Fibroblast of mammary gland (primary cell): ENCODE data around the gene OSBPL1A.
"Not testable (repeated sequence)": the region's sequence is repeated elsewhere in the genome, so short reads cannot be mapped to it uniquely, and the experiment has no call there.

Experiments used
- DNase-seq: peaks from one replicate; pipeline ENCODE4 v3.0.0-alpha.2; 2010; ENCODE audit warnings: low read depth
- H3K4me3 ChIP-seq: 2 replicates; pipeline ENCODE4 v1.5.1; 2011; ENCODE audit warnings: low read depth, mild to moderate bottlenecking, low read length, moderate library complexity; ENCODE audit not compliant: control insufficient read depth
- CTCF ChIP-seq: conservative IDR thresholded peaks from 2 replicates; pipeline ENCODE4 v1.5.1; 2011; ENCODE audit warnings: low read depth, low read length, inconsistent platforms; ENCODE audit not compliant: control insufficient read depth, insufficient read depth

OSBPL1A gene

GRCh38 chr18:24388957-24389356 lies 8.7 kb downstream of the OSBPL1A start:
- DNase-seq = no peak
- no peak for TF ChIP-seq CTCF
- no peak overlapping the region for H3K4me3 ChIP-seq

DNA sequence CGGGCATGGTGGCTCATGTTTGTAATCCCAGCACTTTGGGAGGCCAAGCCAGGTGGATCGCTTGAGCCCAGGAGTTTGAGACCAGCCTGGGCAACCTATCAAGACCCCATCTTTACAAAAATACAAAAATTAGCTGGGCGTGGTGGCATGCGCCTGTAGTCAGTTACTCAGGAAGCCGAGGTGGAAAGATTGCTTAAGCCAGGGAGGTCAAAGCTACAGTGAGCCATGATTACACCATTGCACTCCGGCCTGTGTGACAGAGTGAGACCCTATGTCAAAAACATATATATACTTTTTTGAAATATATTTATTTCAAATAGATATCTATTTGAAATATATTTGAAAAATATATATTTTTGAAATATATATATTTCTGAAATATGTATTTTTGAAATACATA lies 10.9 kb downstream of the OSBPL1A start:
- no peak for DNase-seq
- H3K4me3 ChIP-seq = no peak overlapping the region
- TF ChIP-seq CTCF = no peak

DNA sequence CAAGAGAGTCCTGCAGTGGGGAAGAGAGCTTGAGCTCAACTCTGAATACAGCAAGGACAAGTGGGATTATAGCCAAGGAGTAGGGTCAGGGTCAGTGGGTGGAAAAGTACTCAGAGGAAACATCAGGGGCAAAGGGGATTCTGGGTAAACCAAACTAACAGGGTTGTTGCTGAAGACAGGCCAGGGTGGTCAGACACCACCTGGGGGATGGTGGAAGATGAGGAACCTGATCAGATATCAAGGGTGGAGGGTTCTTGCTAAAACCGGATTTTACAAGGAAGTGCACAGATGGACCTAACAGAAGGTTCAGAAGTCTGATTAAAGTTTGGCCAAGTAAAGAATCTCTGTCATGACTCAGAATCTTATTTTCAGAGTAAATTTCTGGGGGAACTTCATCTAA lies 16.5 kb downstream of the OSBPL1A start:
- no peak overlapping the region for H3K4me3 ChIP-seq
- no peak for DNase-seq
- TF ChIP-seq CTCF = no peak

GRCh38 chr18:24380163-24380747 lies 17.4 kb downstream of the OSBPL1A start:
- TF ChIP-seq CTCF = no peak
- DNase-seq = no peak
- H3K4me3 ChIP-seq = no peak overlapping the region

DNA sequence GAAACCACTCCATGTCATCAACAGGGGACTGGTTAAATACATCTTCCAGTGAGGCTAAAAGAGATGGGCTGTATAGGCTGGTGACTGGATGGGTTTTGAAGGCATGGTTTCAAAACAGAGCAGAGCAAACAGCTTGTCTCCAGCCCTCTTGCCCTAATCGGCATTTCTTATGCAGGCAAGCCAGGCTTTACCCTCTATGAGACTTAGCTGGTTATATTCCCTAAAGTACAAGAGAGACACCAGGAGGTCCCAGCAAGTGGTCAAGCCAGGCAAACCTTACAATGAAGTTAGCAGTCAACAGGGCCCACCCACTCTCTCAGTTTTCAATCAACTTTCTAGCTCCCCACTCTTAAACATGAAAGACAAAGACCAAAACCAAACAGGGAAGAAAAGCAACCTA lies 19.0 kb downstream of the OSBPL1A start:
- DNase-seq = no peak
- TF ChIP-seq CTCF = no peak

GRCh38 chr18:24376531-24376930 lies 21.1 kb downstream of the OSBPL1A start:
- not testable (repeated sequence) for H3K4me3 ChIP-seq, DNase-seq

More for the DNA sequence above, 19.0 kb downstream of the OSBPL1A start:
- no peak overlapping the region for H3K4me3 ChIP-seq

DNA sequence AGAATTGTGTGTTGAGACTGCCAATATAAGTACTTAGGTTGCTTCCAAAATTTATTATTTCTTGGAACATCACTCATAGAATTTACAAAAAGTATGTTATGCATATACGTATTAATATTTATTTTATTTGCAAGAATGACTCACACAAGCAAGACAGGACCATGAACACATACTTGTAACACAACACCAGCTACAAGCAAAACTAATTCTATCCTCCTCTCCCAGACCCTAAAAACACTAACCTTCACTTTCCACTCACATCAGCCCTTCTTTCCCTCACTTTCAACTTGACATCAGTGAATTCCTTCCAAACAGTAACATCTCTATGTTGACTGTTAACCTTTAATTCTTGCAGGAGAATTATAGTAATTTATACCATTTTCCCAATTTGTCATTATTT lies 24.3 kb downstream of the OSBPL1A start:
- no peak for DNase-seq
- no peak for TF ChIP-seq CTCF
- H3K4me3 ChIP-seq = no peak overlapping the region
